ENCODE results near the gene GM2A.

Gene GM2A

DNA sequence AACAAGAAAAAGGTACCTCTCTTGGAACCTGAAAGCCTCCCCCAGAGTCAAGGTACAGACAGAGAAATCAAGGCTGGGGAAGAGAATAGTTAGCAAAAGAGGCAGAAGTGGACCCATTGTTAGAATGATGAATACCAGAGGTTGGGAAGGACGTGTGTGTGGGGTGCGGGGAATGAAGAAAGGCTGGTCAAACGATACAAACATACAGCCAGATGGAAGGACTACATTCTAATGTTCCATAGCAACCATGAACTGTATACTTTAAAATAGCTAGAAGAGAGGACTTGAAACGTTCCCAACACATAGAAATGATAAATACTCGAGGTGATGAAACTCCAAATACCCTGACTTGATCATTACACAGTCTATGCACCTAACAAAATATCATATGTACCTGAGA lies 36.2 kb upstream of the GM2A start:
- no peak for ATAC-seq
- TF ChIP-seq PPARA (CRISPR knock-in tag; IDR thresholded peaks at IDR 0.05; ENCODE audit: borderline replicate concordance) (no peak), SNAI2 (CRISPR knock-in tag; IDR thresholded peaks at IDR 0.05) (no peak), POU6F1 (CRISPR knock-in tag; IDR thresholded peaks at IDR 0.05; ENCODE audit: borderline replicate concordance, low read depth) (no peak), ESRRG (CRISPR knock-in tag; IDR thresholded peaks at IDR 0.05) (no peak), PATZ1 (CRISPR knock-in tag; IDR thresholded peaks at IDR 0.05; ENCODE audit: borderline replicate concordance) (no peak)

DNA sequence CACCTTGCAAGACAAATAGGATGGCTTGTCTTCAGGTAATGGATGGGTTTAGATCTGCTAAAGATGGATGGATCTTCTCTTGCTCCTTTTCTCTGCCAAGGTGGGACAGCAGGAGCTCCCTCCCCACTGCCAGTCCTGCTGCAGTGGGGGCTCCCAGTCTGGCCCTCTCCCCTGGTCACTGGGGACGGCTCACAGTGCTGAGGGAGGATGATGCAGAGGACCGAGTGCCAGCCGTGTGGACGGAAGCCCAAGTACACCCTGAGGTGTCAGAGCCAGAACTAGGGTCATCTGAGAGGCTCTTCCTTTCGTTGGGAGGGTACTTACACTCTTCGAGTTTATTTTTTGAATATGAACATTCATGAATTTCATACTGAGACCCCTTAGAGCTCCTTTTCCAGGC lies 34.8 kb upstream of the GM2A start:
- ATAC-seq = no peak

GRCh38 chr5:151219138-151219537 lies 33.8 kb upstream of the GM2A start:
- TF ChIP-seq PPARA (CRISPR knock-in tag; IDR thresholded peaks at IDR 0.05; ENCODE audit: borderline replicate concordance) (no peak), GLIS3 (CRISPR knock-in tag; IDR thresholded peaks at IDR 0.05) (no peak), ZNF8 (CRISPR knock-in tag; IDR thresholded peaks at IDR 0.05) (no peak), ZNF565 (CRISPR knock-in tag; conservative IDR thresholded peaks at IDR 0.05; ENCODE audit: low read depth) (no peak), SNAI2 (CRISPR knock-in tag; IDR thresholded peaks at IDR 0.05) (no peak)
- TF ChIP-seq, protein P1, sequence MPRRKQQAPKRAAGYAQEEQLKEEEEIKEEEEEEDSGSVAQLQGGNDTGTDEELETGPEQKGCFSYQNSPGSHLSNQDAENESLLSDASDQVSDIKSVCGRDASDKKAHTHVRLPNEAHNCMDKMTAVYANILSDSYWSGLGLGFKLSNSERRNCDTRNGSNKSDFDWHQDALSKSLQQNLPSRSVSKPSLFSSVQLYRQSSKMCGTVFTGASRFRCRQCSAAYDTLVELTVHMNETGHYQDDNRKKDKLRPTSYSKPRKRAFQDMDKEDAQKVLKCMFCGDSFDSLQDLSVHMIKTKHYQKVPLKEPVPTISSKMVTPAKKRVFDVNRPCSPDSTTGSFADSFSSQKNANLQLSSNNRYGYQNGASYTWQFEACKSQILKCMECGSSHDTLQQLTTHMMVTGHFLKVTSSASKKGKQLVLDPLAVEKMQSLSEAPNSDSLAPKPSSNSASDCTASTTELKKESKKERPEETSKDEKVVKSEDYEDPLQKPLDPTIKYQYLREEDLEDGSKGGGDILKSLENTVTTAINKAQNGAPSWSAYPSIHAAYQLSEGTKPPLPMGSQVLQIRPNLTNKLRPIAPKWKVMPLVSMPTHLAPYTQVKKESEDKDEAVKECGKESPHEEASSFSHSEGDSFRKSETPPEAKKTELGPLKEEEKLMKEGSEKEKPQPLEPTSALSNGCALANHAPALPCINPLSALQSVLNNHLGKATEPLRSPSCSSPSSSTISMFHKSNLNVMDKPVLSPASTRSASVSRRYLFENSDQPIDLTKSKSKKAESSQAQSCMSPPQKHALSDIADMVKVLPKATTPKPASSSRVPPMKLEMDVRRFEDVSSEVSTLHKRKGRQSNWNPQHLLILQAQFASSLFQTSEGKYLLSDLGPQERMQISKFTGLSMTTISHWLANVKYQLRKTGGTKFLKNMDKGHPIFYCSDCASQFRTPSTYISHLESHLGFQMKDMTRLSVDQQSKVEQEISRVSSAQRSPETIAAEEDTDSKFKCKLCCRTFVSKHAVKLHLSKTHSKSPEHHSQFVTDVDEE (CRISPR knock-in tag; IDR thresholded peaks at IDR 0.05) = no peak
- ATAC-seq = no peak

More for the DNA sequence above, 34.8 kb upstream of the GM2A start:
- TF ChIP-seq SNAI2 (CRISPR knock-in tag; IDR thresholded peaks at IDR 0.05) (no peak), TCF4 (CRISPR knock-in tag; IDR thresholded peaks at IDR 0.05; ENCODE audit: borderline replicate concordance) (no peak), TOX (CRISPR knock-in tag; IDR thresholded peaks at IDR 0.05; ENCODE audit: borderline replicate concordance) (no peak)

DNA sequence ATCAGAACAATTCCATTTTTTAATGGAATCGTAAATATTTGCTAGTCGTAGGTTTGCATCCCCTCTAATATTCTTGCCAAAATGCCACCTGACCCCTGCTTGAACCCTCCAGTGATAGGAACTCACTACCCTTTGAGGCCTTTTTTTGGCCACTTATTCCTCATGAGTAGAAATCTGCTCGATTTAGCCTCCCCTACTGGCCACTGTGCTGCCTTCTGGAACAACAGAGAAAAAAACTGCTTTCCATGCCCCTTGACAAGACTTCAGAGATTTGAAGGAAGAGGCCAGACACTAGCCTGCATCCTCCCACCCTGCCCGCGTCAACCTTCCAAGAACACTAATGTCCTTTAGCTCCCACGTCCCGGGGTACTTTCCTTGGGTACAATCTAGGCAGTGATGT lies 33.2 kb upstream of the GM2A start:
- ATAC-seq = no peak

More for the DNA sequence above, 33.2 kb upstream of the GM2A start:
- TF ChIP-seq ZFP3 (CRISPR knock-in tag; IDR thresholded peaks at IDR 0.05) (no peak), ISL1 (CRISPR knock-in tag; IDR thresholded peaks at IDR 0.05) (no peak), SNAI2 (CRISPR knock-in tag; IDR thresholded peaks at IDR 0.05) (no peak), BACH2 (CRISPR knock-in tag; IDR thresholded peaks at IDR 0.05; ENCODE audit: borderline replicate concordance) (no peak), PPARA (CRISPR knock-in tag; IDR thresholded peaks at IDR 0.05; ENCODE audit: borderline replicate concordance) (no peak), CSDC2 (CRISPR knock-in tag; IDR thresholded peaks at IDR 0.05) (no peak), CSRNP3 (CRISPR knock-in tag; IDR thresholded peaks at IDR 0.05) (no peak), TCF4 (CRISPR knock-in tag; IDR thresholded peaks at IDR 0.05; ENCODE audit: borderline replicate concordance) (no peak), ARNTL (CRISPR knock-in tag; IDR thresholded peaks at IDR 0.05; ENCODE audit: borderline replicate concordance, low read depth) (no peak), RARB (CRISPR knock-in tag; IDR thresholded peaks at IDR 0.05) (no peak), ESRRG (CRISPR knock-in tag; IDR thresholded peaks at IDR 0.05) (no peak), GLIS3 (CRISPR knock-in tag; IDR thresholded peaks at IDR 0.05) (no peak), PATZ1 (CRISPR knock-in tag; IDR thresholded peaks at IDR 0.05; ENCODE audit: borderline replicate concordance) (no peak), POU6F1 (CRISPR knock-in tag; IDR thresholded peaks at IDR 0.05; ENCODE audit: borderline replicate concordance, low read depth) (no peak)
- TF ChIP-seq, protein P1 (CRISPR knock-in tag; IDR thresholded peaks at IDR 0.05) = no peak
